Activated CD8-positive, alpha-beta memory T cell treated with anti-CD3 and anti-CD28 coated beads for 1 hour (primary cell): ENCODE data around the gene PTGER2.

Source experiments
- DNase-seq, 2 donors: peaks; one replicate each; pipeline ENCODE4 v3.0.0-alpha.2; 2020; ENCODE audit warnings: low read depth in 1 of 2; ENCODE audit errors: extremely low read depth in 1 of 2

PTGER2 gene

GRCh38 chr14:52304248-52304904 lies 9.7 kb upstream of the PTGER2 start:
- DNase-seq = no peak

GRCh38 chr14:52305014-52305413 lies 9.1 kb upstream of the PTGER2 start:
- no peak for DNase-seq

DNA sequence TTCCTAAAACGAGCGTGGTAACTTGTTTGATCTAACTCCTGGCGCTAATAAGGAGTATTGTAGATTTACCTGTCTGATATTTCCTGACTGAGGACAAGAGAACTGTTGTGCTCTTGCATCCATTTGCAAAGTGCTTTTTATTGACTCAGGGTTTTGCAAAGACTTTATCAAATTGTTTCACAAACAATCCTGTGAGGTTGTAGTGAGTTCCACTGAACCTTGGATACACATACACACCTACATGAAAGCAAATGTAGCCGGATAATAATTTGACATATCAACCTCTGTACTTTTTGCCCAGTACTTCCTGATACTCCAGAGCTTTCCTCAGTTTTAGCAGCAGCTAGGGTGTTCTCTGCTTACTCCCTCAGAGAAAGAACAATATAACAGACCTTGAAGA lies 6.7 kb upstream of the PTGER2 start:
- no peak for DNase-seq

DNA sequence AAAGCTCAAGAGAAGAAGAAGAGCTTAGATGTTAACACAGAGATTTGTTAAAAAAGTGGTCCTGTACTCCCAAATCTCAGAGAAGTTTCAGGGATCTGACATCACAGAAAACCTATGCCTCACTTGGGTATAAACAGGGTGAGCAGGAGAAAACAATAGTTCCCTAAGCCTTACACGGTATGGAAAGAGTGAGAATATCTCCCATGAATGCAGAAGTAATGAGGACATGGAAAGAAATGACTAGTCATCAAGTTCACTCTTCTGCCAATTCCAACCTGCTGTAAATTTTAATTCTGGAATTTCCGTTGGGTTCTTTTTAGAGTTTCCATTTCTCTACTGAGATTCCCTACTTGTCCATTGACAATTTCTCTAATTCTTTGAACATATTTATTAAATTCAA lies 6.2 kb upstream of the PTGER2 start:
- DNase-seq = no peak

- no peak for DNase-seq
Measured at GRCh38 chr14:52310541-52310940, 3.6 kb upstream of the PTGER2 start.

GRCh38 chr14:52312931-52313355 lies 1.2 kb upstream of the PTGER2 start:
- DNase-seq = no peak

DNA sequence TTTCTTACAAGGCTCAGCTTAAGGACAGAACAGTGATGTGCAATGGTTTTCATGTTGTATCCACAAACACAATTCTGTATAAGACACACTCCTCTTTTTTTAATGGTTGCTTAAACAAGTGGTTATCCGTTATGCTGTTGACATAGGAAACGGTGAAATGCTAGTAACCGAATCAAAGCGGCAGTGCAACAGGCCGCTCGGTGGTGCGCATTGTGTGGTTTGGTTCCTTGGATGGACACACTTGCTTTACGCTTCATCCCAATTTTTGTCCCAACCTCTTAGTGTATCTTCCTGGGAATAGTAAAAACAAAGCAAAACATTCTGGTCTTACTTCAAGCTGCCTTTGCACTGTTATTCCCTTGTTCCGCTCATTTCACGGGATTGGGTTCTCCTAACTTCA lies 650 bp upstream of the PTGER2 start:
- DNase-seq = no peak

DNA sequence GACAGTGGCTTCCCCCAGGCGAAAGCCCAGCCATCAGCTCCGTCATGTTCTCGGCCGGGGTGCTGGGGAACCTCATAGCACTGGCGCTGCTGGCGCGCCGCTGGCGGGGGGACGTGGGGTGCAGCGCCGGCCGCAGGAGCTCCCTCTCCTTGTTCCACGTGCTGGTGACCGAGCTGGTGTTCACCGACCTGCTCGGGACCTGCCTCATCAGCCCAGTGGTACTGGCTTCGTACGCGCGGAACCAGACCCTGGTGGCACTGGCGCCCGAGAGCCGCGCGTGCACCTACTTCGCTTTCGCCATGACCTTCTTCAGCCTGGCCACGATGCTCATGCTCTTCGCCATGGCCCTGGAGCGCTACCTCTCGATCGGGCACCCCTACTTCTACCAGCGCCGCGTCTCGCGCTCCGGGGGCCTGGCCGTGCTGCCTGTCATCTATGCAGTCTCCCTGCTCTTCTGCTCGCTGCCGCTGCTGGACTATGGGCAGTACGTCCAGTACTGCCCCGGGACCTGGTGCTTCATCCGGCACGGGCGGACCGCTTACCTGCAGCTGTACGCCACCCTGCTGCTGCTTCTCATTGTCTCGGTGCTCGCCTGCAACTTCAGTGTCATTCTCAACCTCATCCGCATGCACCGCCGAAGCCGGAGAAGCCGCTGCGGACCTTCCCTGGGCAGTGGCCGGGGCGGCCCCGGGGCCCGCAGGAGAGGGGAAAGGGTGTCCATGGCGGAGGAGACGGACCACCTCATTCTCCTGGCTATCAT lies 663 bp downstream of the PTGER2 start:
- peak in 1 of 2 donors; percentile 16 for DNase-seq

- no peak for DNase-seq
Measured at GRCh38 chr14:52315355-52315718, 1.2 kb downstream of the PTGER2 start.

- no peak for DNase-seq
Measured at GRCh38 chr14:52318062-52318461, 4.0 kb downstream of the PTGER2 start.

GRCh38 chr14:52318826-52319645 lies 4.9 kb downstream of the PTGER2 start:
- no peak for DNase-seq

GRCh38 chr14:52319919-52320318 lies 5.8 kb downstream of the PTGER2 start:
- no peak for DNase-seq

GRCh38 chr14:52325126-52325525 lies 11.0 kb downstream of the PTGER2 start:
- no peak for DNase-seq

- no peak for DNase-seq
Measured at GRCh38 chr14:52325630-52326029, 11.5 kb downstream of the PTGER2 start.

- DNase-seq = no peak
Measured at GRCh38 chr14:52327374-52328226, 13.5 kb downstream of the PTGER2 start.

DNA sequence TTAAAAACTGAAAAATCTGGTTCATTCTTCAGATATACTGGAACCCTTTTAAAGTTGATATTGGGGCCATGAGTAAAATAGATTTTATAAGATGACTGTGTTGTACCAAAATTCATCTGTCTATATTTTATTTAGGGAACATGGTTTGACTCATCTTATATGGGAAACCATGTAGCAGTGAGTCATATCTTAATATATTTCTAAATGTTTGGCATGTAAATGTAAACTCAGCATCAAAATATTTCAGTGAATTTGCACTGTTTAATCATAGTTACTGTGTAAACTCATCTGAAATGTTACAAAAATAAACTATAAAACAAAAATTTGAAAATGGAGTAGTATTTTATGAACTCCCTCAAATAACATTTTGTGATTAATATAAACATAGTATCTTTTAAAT lies 14.2 kb downstream of the PTGER2 start:
- DNase-seq = no peak

- no peak for DNase-seq
Measured at GRCh38 chr14:52329678-52330369, 15.7 kb downstream of the PTGER2 start.

DNA sequence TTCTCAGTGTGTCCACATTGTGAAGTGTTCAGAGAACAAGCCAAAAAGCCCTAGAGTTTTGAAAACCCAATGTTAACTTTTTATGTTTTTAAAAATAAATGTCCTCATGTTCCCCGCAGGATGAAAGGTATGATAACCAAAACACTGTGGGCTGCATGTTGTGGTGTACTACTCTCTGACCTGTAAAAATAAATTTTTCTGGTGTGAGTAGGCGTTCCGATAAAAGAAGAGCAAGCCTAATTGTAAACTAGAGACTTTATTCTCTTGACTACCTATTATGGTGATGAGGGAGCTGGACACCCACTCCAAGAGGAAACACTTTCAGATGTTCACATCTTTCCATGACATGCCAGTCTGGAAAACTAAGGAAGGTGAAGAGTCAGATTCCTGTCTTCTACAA lies 18.2 kb downstream of the PTGER2 start:
- no peak for DNase-seq

DNA sequence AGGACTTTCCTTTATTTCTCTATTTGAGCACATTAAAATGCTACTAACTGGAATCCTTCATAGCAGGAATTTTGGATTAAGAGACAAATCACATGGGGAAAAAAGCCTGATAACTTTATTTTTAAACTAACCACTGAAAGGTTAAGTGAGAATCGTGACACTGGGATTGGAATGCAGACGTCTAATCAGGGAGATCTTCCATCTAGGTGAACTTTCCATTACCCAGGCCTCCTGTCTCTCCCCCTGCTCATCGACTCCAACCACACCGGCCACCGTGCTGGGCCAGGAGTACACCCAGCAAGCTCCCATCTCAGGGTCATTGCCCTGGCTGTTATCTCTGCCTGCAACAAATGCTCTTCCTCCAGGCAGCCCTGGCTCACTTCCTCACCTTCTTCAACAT lies 19.0 kb downstream of the PTGER2 start:
- DNase-seq = no peak
